ENCODE data around the gene SORBS2.

DNA sequence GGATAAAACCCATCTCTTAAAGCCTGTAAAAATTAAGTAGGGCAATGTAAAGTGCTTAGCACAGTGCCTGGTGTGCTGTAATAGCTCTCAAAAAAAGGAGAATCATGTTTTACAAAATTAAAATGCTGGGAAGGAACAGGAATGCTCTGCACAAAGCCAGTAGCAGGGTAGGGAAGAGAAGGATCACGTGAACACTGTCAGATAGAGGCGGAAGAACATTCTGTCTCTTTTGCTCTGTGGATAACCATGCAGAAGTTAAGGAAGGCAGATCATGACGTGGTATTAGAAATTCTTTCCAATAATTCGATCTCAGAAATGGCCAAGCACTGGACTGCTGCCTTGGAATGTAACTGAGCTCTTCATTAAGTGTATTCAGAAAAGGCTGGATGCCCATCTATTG lies 140.5 kb downstream of the SORBS2 start:
- TF ChIP-seq, protein P1, sequence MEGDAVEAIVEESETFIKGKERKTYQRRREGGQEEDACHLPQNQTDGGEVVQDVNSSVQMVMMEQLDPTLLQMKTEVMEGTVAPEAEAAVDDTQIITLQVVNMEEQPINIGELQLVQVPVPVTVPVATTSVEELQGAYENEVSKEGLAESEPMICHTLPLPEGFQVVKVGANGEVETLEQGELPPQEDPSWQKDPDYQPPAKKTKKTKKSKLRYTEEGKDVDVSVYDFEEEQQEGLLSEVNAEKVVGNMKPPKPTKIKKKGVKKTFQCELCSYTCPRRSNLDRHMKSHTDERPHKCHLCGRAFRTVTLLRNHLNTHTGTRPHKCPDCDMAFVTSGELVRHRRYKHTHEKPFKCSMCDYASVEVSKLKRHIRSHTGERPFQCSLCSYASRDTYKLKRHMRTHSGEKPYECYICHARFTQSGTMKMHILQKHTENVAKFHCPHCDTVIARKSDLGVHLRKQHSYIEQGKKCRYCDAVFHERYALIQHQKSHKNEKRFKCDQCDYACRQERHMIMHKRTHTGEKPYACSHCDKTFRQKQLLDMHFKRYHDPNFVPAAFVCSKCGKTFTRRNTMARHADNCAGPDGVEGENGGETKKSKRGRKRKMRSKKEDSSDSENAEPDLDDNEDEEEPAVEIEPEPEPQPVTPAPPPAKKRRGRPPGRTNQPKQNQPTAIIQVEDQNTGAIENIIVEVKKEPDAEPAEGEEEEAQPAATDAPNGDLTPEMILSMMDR (IDR thresholded peaks at IDR 0.05) = no peak
- no peak for TF ChIP-seq POLR2A (IDR thresholded peaks at IDR 0.05)
